ENCODE measurements around the gene CTNNA2. TPM values are rescaled to one million over a fixed set of nuclear protein-coding genes. Genes with fewer than 3 reads are reported as not detected.
A peak's percentile ranks its signal among the peaks of the same experiment; 100 is the strongest.

Gene CTNNA2
- polyA plus RNA-seq, 1 of the 3 experiments (the other 2 are of a cell fraction) = 0.30 TPM

- Histone ChIP-seq H3K27me3 (ENCODE audit: insufficient read depth) (no peaks in the 10 kb centered on the region), H3K9ac (no peak overlapping the region), H4K20me1 (ENCODE audit: insufficient read depth) (no peaks in the 10 kb centered on the region), H3K27ac (ENCODE audit: low read depth in 2 of 2, low read length in 1 of 2) (no peak overlapping the region), H3K79me2 (ENCODE audit: insufficient read depth) (no peaks in the 10 kb centered on the region), H3K36me3 (replicated peaks in 1 of 2; ENCODE audit: control insufficient read depth in 1 of 2, insufficient read depth in 2 of 2, low read length in 1 of 2) (no peaks in the 10 kb centered on the region), H3K9me3 (no peaks in the 10 kb centered on the region), H3K4me3 (ENCODE audit: low read depth in 2 of 2, low read length in 1 of 2) (no peak overlapping the region), H3K4me2 (no peak overlapping the region), H3K4me1 (ENCODE audit: control insufficient read depth in 1 of 2, insufficient read depth in 2 of 2, low read depth in 1 of 2, low read length in 1 of 2) (no peaks in the 10 kb centered on the region; a peak in 1 of 4 replicates), H3K9me2 (no peaks in the 10 kb centered on the region), H2AFZ (ENCODE audit: low read depth) (0 out of 2 replicates have a peak overlapping the region, but pooled peaks have one; percentile 32), H3F3A (replicated peaks; ENCODE audit: insufficient read depth) (no peaks in the 10 kb centered on the region)
- WGBS (ENCODE audit: low lambda C conversion rate) = 51% methylated on average over 2 of the region's 2 CpGs
- POLR2A ChIA-PET = no interaction called here
- TF ChIP-seq EP300 (IDR thresholded peaks at IDR 0.05; ENCODE audit: borderline replicate concordance in 1 of 2, low read depth in 1 of 2, low read length in 1 of 2) = no peak
- peak; percentile 36; the same call in 1 of the 2 replicates for TF ChIP-seq TCF12 (IDR thresholded peaks at IDR 0.05)
- DNase-seq = no peak
- CTCF ChIA-PET = no interaction called here
These were observed 879.6 kb downstream of the CTNNA2 start for GRCh38 chr2:80392441-80392840.

- no peak overlapping the region for H3K4me2 ChIP-seq
- no peak overlapping the region for H3K4me3 ChIP-seq (ENCODE audit: low read depth in 2 of 2, low read length in 1 of 2)
- H3K9me3 ChIP-seq = no peaks in the 10 kb centered on the region
- H3K27ac ChIP-seq (ENCODE audit: low read depth in 2 of 2, low read length in 1 of 2) = no peak overlapping the region
- TF ChIP-seq PBX3 (IDR thresholded peaks at IDR 0.05) = no peak
- WGBS (ENCODE audit: low lambda C conversion rate) = 75% methylated on average over 1 of the region's 1 CpG
- no peak overlapping the region for H3K9ac ChIP-seq
- no peaks in the 10 kb centered on the region for H4K20me1 ChIP-seq (ENCODE audit: insufficient read depth)
- H3K9me2 ChIP-seq = no peaks in the 10 kb centered on the region
- H3K36me3 ChIP-seq (replicated peaks in 1 of 2; ENCODE audit: control insufficient read depth in 1 of 2, insufficient read depth in 2 of 2, low read length in 1 of 2) = no peaks in the 10 kb centered on the region
- POLR2A ChIA-PET = no interaction called here
- no peak for DNase-seq
- CTCF ChIA-PET = interaction anchor here (0.9 kb wide), 1 partner anchor 35 kb away, joined by 3 read pairs; no protein-coding TSS in a partner anchor
- no peaks in the 10 kb centered on the region for H3F3A ChIP-seq (replicated peaks; ENCODE audit: insufficient read depth)
- H3K27me3 ChIP-seq (ENCODE audit: insufficient read depth) = no peaks in the 10 kb centered on the region
- H3K79me2 ChIP-seq (ENCODE audit: insufficient read depth) = no peaks in the 10 kb centered on the region
- H3K4me1 ChIP-seq (ENCODE audit: control insufficient read depth in 1 of 2, insufficient read depth in 2 of 2, low read depth in 1 of 2, low read length in 1 of 2) = no peaks in the 10 kb centered on the region; a peak in 1 of 4 replicates
- no peak overlapping the region for H2AFZ ChIP-seq (ENCODE audit: low read depth)
These were observed 881.1 kb downstream of the CTNNA2 start for GRCh38 chr2:80393991-80394390.

- WGBS (ENCODE audit: low lambda C conversion rate) = 58% methylated on average over 1 of the region's 1 CpG
- H2AFZ ChIP-seq (ENCODE audit: low read depth) = no peak overlapping the region
- CTCF ChIA-PET = no interaction called here
- no peaks in the 10 kb centered on the region for H3K27me3 ChIP-seq (ENCODE audit: insufficient read depth)
- no peak for TF ChIP-seq GATA2 (CRISPR knock-in tag; IDR thresholded peaks at IDR 0.05)
- no peak for TF ChIP-seq TCF12 (IDR thresholded peaks at IDR 0.05)
- TF ChIP-seq CTCF (IDR thresholded peaks at IDR 0.05) = no peak
- no peak for TF ChIP-seq EP300 (IDR thresholded peaks at IDR 0.05; ENCODE audit: borderline replicate concordance in 1 of 2, low read depth in 1 of 2, low read length in 1 of 2)
- no peak for TF ChIP-seq IRF3 (IDR thresholded peaks at IDR 0.05; ENCODE audit: low read depth, low read length)
- no peak for TF ChIP-seq USF2 (IDR thresholded peaks at IDR 0.05; ENCODE audit: borderline replicate concordance, low read depth, low read length)
- no peak for TF ChIP-seq JUND (IDR thresholded peaks at IDR 0.05)
- no peak for TF ChIP-seq RXRA (IDR thresholded peaks at IDR 0.05; ENCODE audit: borderline replicate concordance, low read depth)
- no peak for TF ChIP-seq RFX5 (IDR thresholded peaks at IDR 0.05; ENCODE audit: low read length)
- no peak for TF ChIP-seq MXI1 (IDR thresholded peaks at IDR 0.05; ENCODE audit: low read depth, low read length)
- TF ChIP-seq YY1 (IDR thresholded peaks at IDR 0.05; ENCODE audit: low read depth) = no peak
- no peak for TF ChIP-seq SMC3 (IDR thresholded peaks at IDR 0.05; ENCODE audit: low read depth, low read length)
- TF ChIP-seq POLR2AphosphoS5 (IDR thresholded peaks at IDR 0.05; ENCODE audit: low read depth, low read length) = no peak
- TF ChIP-seq PBX3 (IDR thresholded peaks at IDR 0.05) = no peak
- no peak for TF ChIP-seq RCOR1 (IDR thresholded peaks at IDR 0.05; ENCODE audit: low read length)
- TF ChIP-seq CHD2 (IDR thresholded peaks at IDR 0.05; ENCODE audit: low read length, partially characterized antibody) = no peak
- TF ChIP-seq FOXM1 (IDR thresholded peaks at IDR 0.05; ENCODE audit: low read depth) = no peak
- H3K9me3 ChIP-seq = no peaks in the 10 kb centered on the region
- H3F3A ChIP-seq (replicated peaks; ENCODE audit: insufficient read depth) = no peaks in the 10 kb centered on the region
- no peaks in the 10 kb centered on the region for H3K79me2 ChIP-seq (ENCODE audit: insufficient read depth)
- H3K4me3 ChIP-seq (ENCODE audit: low read depth in 2 of 2, low read length in 1 of 2) = no peak overlapping the region
- no peak overlapping the region for H3K9ac ChIP-seq
- no peaks in the 10 kb centered on the region; a peak in 1 of 4 replicates for H3K4me1 ChIP-seq (ENCODE audit: control insufficient read depth in 1 of 2, insufficient read depth in 2 of 2, low read depth in 1 of 2, low read length in 1 of 2)
- H3K4me2 ChIP-seq = no peak overlapping the region
- no peaks in the 10 kb centered on the region for H3K9me2 ChIP-seq
- POLR2A ChIA-PET = no interaction called here
- H3K36me3 ChIP-seq (replicated peaks in 1 of 2; ENCODE audit: control insufficient read depth in 1 of 2, insufficient read depth in 2 of 2, low read length in 1 of 2) = no peaks in the 10 kb centered on the region
- H4K20me1 ChIP-seq (ENCODE audit: insufficient read depth) = no peaks in the 10 kb centered on the region
- H3K27ac ChIP-seq (ENCODE audit: low read depth in 2 of 2, low read length in 1 of 2) = no peak overlapping the region
- no peak for DNase-seq
These were observed 882.4 kb downstream of the CTNNA2 start for GRCh38 chr2:80395251-80395650.

All from SK-N-SH (cell line).